ENCODE data around the gene DMAC2L.

Gene DMAC2L

GRCh38 chr14:50311972-50312733 lies at the start of gene DMAC2L, which contains the start of gene L2HGDH:
Gene DMAC2L (plus strand): TSS chr14:50312324. CDS start chr14:50321488, 9,164 bp downstream.
Gene L2HGDH (minus strand): TSS chr14:50312229. CDS start chr14:50312150, 79 bp downstream.
- H3K4me3 ChIP-seq (ENCODE audit: low read length, poor library complexity, severe bottlenecking), result peak within 1 kb of the TSS; percentile 94
- H3K9me3 ChIP-seq (ENCODE audit: insufficient read depth, low read depth, low read length), result peaks cover 8% of the 10 kb centered on the region; the same call in 1 of the 2 replicates
- H2AFZ ChIP-seq (ENCODE audit: low read length), result peak within 1 kb of the TSS; percentile 92
- H3F3A ChIP-seq (ENCODE audit: low read depth), result no peaks in the 10 kb centered on the region
- no peak; the same call in 1 of the 2 replicates for TF ChIP-seq CTCF (conservative IDR thresholded peaks at IDR 0.05; ENCODE audit: low read length)
- TF ChIP-seq EZH2phosphoT487 (IDR thresholded peaks at IDR 0.05; ENCODE audit: borderline replicate concordance), result no peak
- peaks cover 49% of the 10 kb centered on the region for H3K79me2 ChIP-seq (ENCODE audit: insufficient read depth, low read length)
- H3K9me2 ChIP-seq (replicated peaks; ENCODE audit: low read depth, low read length), result no peaks in the 10 kb centered on the region
- H3K9ac ChIP-seq (ENCODE audit: low read depth, low read length, poor library complexity, severe bottlenecking), result peak within 1 kb of the TSS; percentile 79
- H3K36me3 ChIP-seq (ENCODE audit: insufficient read depth, low read length), result no peaks in the 10 kb centered on the region
- peaks cover 3% of the 10 kb centered on the region for H4K20me1 ChIP-seq (ENCODE audit: insufficient read depth, low read length, poor library complexity, severe bottlenecking)
- peaks cover 36% of the 10 kb centered on the region for H3K4me1 ChIP-seq (ENCODE audit: insufficient read depth, low read length, poor library complexity, severe bottlenecking)
- peak within 1 kb of the TSS; percentile 98 for H3K4me2 ChIP-seq (ENCODE audit: low read depth, low read length, poor library complexity, severe bottlenecking)
- H3K27me3 ChIP-seq (ENCODE audit: insufficient read depth, low read length, poor library complexity, severe bottlenecking), result no peaks in the 10 kb centered on the region

GRCh38 chr14:50262865-50263264 lies 49.3 kb upstream of the DMAC2L start:
- Histone ChIP-seq H3F3A (ENCODE audit: low read depth) (no peaks in the 10 kb centered on the region), H2AFZ (ENCODE audit: low read length) (no peak overlapping the region), H3K4me2 (ENCODE audit: low read depth, low read length, poor library complexity, severe bottlenecking) (no peak overlapping the region), H3K9me3 (ENCODE audit: insufficient read depth, low read depth, low read length) (no peaks in the 10 kb centered on the region), H3K4me3 (ENCODE audit: low read length, poor library complexity, severe bottlenecking) (no peak overlapping the region), H3K4me1 (ENCODE audit: insufficient read depth, low read length, poor library complexity, severe bottlenecking) (no peaks in the 10 kb centered on the region), H3K79me2 (ENCODE audit: insufficient read depth, low read length) (no peaks in the 10 kb centered on the region), H3K9me2 (replicated peaks; ENCODE audit: low read depth, low read length) (no peaks in the 10 kb centered on the region), H3K27me3 (ENCODE audit: insufficient read depth, low read length, poor library complexity, severe bottlenecking) (no peaks in the 10 kb centered on the region), H3K9ac (ENCODE audit: low read depth, low read length, poor library complexity, severe bottlenecking) (no peak overlapping the region), H3K36me3 (ENCODE audit: insufficient read depth, low read length) (no peaks in the 10 kb centered on the region), H4K20me1 (ENCODE audit: insufficient read depth, low read length, poor library complexity, severe bottlenecking) (no peaks in the 10 kb centered on the region)
- TF ChIP-seq EZH2phosphoT487 (IDR thresholded peaks at IDR 0.05; ENCODE audit: borderline replicate concordance) (no peak), CTCF (conservative IDR thresholded peaks at IDR 0.05; ENCODE audit: low read length) (no peak)

- Histone ChIP-seq H3K79me2 (ENCODE audit: insufficient read depth, low read length) (no peaks in the 10 kb centered on the region), H4K20me1 (ENCODE audit: insufficient read depth, low read length, poor library complexity, severe bottlenecking) (no peaks in the 10 kb centered on the region), H3F3A (ENCODE audit: low read depth) (no peaks in the 10 kb centered on the region), H3K9me2 (replicated peaks; ENCODE audit: low read depth, low read length) (no peaks in the 10 kb centered on the region), H3K4me3 (ENCODE audit: low read length, poor library complexity, severe bottlenecking) (no peak overlapping the region), H3K9ac (ENCODE audit: low read depth, low read length, poor library complexity, severe bottlenecking) (no peak overlapping the region), H2AFZ (ENCODE audit: low read length) (no peak overlapping the region), H3K36me3 (ENCODE audit: insufficient read depth, low read length) (no peaks in the 10 kb centered on the region), H3K4me2 (ENCODE audit: low read depth, low read length, poor library complexity, severe bottlenecking) (no peak overlapping the region), H3K4me1 (ENCODE audit: insufficient read depth, low read length, poor library complexity, severe bottlenecking) (no peaks in the 10 kb centered on the region), H3K27me3 (ENCODE audit: insufficient read depth, low read length, poor library complexity, severe bottlenecking) (no peaks in the 10 kb centered on the region), H3K9me3 (ENCODE audit: insufficient read depth, low read depth, low read length) (no peaks in the 10 kb centered on the region)
- no peak for TF ChIP-seq CTCF (conservative IDR thresholded peaks at IDR 0.05; ENCODE audit: low read length)
- TF ChIP-seq EZH2phosphoT487 (IDR thresholded peaks at IDR 0.05; ENCODE audit: borderline replicate concordance), result no peak
Measured at GRCh38 chr14:50263321-50263720, 48.8 kb upstream of the DMAC2L start.
